Measurements from ENCODE around the gene FTCD.

- TF ChIP-seq CTCF (IDR thresholded peaks at IDR 0.05): no peak
- TF ChIP-seq POLR2AphosphoS5 (IDR thresholded peaks at IDR 0.05; ENCODE audit: low read depth, low read length): no peak
These were observed 43.3 kb downstream of the FTCD start for GRCh38 chr21:46111857-46112724.

All from Panc1 (cell line).